Memory B cell (primary cell): ENCODE measurements around the gene DNAI7.
A peak's percentile ranks its signal among the peaks of the same experiment; 100 is the strongest.

ENCODE experiments used
- ATAC-seq: fragments of 150-1000 bp; cut with Tn5 transposase; 2 replicates; pipeline ENCODE4 v1.10.0; 2021; ENCODE audit warnings: low read depth, mild to moderate bottlenecking, moderate library complexity
- DNase-seq, 2 donors: peaks; one replicate each; pipeline ENCODE4 v3.0.0; 2022; ENCODE audit warnings: low spot score in 2 of 2
- H3K27ac Mint-ChIP-seq: one replicate; pipeline ENCODE4 v1.8.0; 2022; ENCODE audit warnings: mild to moderate bottlenecking, moderate library complexity, mixed read lengths
- H3K27me3 Mint-ChIP-seq: one replicate; pipeline ENCODE4 v1.8.0; 2022; ENCODE audit warnings: mixed read lengths
- H3K36me3 Mint-ChIP-seq: one replicate; pipeline ENCODE4 v1.8.0; 2022; ENCODE audit warnings: mild to moderate bottlenecking, mixed read lengths
- H3K4me1 Mint-ChIP-seq: one replicate; pipeline ENCODE4 v1.8.0; 2022; ENCODE audit warnings: mixed read lengths
- H3K4me3 Mint-ChIP-seq: one replicate; pipeline ENCODE4 v1.8.0; 2022; ENCODE audit warnings: mild to moderate bottlenecking, moderate library complexity, mixed read lengths
- H3K9me3 Mint-ChIP-seq: one replicate; pipeline ENCODE4 v1.8.0; 2022; ENCODE audit warnings: mixed read lengths

Gene DNAI7

GRCh38 chr12:25069224-25069623 is 125.7 kb downstream of the DNAI7 start:
- DNase-seq (no peak), ATAC-seq (no peak)
- Mint-ChIP-seq H3K9me3 (no peaks in the 10 kb centered on the region), H3K4me1 (peaks cover 42% of the 10 kb centered on the region), H3K4me3 (no peak overlapping the region), H3K27me3 (no peaks in the 10 kb centered on the region), H3K27ac (peak overlapping the region; percentile 90), H3K36me3 (peaks cover 49% of the 10 kb centered on the region)

- H3K4me3 Mint-ChIP-seq = no peak overlapping the region
- DNase-seq (no peak), ATAC-seq (no peak)
- no peaks in the 10 kb centered on the region for H3K27me3 Mint-ChIP-seq
- peaks cover 37% of the 10 kb centered on the region for H3K4me1 Mint-ChIP-seq
- no peak overlapping the region for H3K27ac Mint-ChIP-seq
- H3K36me3 Mint-ChIP-seq = peaks cover 35% of the 10 kb centered on the region
- no peaks in the 10 kb centered on the region for H3K9me3 Mint-ChIP-seq
Observed at GRCh38 chr12:25065035-25065434, 129.9 kb downstream of the DNAI7 start.

- Mint-ChIP-seq H3K9me3 (no peaks in the 10 kb centered on the region), H3K36me3 (peaks cover 34% of the 10 kb centered on the region), H3K27me3 (no peaks in the 10 kb centered on the region), H3K4me3 (no peak overlapping the region), H3K4me1 (peaks cover 39% of the 10 kb centered on the region), H3K27ac (peak overlapping the region; percentile 18)
- ATAC-seq (no peak), DNase-seq (no peak)
Observed at GRCh38 chr12:25063873-25064628, 130.9 kb downstream of the DNAI7 start.

GRCh38 chr12:25058658-25059058 is 136.3 kb downstream of the DNAI7 start:
- Mint-ChIP-seq H3K27me3 (no peaks in the 10 kb centered on the region), H3K4me1 (peaks cover 57% of the 10 kb centered on the region), H3K4me3 (peak overlapping the region; percentile 72), H3K27ac (peak overlapping the region; percentile 28), H3K36me3 (peaks cover 21% of the 10 kb centered on the region), H3K9me3 (no peaks in the 10 kb centered on the region)
- DNase-seq (no peak), ATAC-seq (peak; percentile 51)
